B cell (primary cell): ENCODE results near the gene ARSJ. TPM values are rescaled to one million over a fixed set of nuclear protein-coding genes. Genes with fewer than 3 reads are reported as not detected.

Experiments used
- ATAC-seq: fragments of 200-7000 bp; cut with Tn5 transposase; one replicate; pipeline ENCODE4 v1.10.0; 2021; ENCODE audit warnings: low read depth, mild to moderate bottlenecking, moderate number of reproducible peaks, moderate library complexity
- CTCF ChIA-PET: fragments of 350-600 bp; sonication (Branson Sonifier 250); formaldehyde crosslinking; loops from one replicate; lab custom pipeline; 2021; ENCODE audit warnings: antibody characterized with exemption, inconsistent platforms; lab: Charles Lee
- POLR2A ChIA-PET: fragments of 350-600 bp; sonication (Branson Sonifier 250); formaldehyde crosslinking; loops from one replicate; lab custom pipeline; 2021; ENCODE audit warnings: antibody characterized with exemption; lab: Charles Lee
- DNase-seq: peaks from one replicate; pipeline ENCODE4 v3.0.0; 2013
- H2AFZ ChIP-seq: 2 replicates; pipeline ENCODE4 v1.6.1; 2012; ENCODE audit warnings: mild to moderate bottlenecking, low read depth, low read length; ENCODE audit not compliant: insufficient read depth, poor library complexity, severe bottlenecking
- H3K27ac ChIP-seq, 2 donors: 1 replicate in 1 of 2; 2 replicates in 1 of 2; pipeline ENCODE4 v1.5.1; 2012 to 2013; ENCODE audit warnings: low read length in 2 of 2, mild to moderate bottlenecking in 2 of 2, moderate library complexity in 1 of 2
- H3K27me3 ChIP-seq, 4 experiments: fragments of 200-600 bp in 1 of 4; sonication (generic) in 1 of 4; replicated peaks in 1 of 4; 1 replicate in 2 of 4; 2 replicates in 2 of 4; pipeline versions ENCODE4 v1.6.1 to v1.7.0; 2013 to 2016; ENCODE audit warnings: low read length in 3 of 4, mild to moderate bottlenecking in 2 of 4, mixed read lengths in 1 of 4, moderate library complexity in 1 of 4; ENCODE audit not compliant: insufficient read depth in 4 of 4, control insufficient read depth in 3 of 4; ENCODE audit errors: control extremely low read depth in 1 of 4
- H3K36me3 ChIP-seq, 2 experiments: replicated peaks in 1 of 2; 1 replicate in 1 of 2; 2 replicates in 1 of 2; pipeline versions ENCODE4 v1.6.1 to v1.7.1; 2013; ENCODE audit warnings: low read length in 1 of 2; ENCODE audit not compliant: insufficient read depth in 2 of 2, control insufficient read depth in 1 of 2; ENCODE audit errors: control extremely low read depth in 1 of 2, extremely low read depth in 1 of 2
- H3K4me1 ChIP-seq, 2 donors: fragments of 200-600 bp in 1 of 2; sonication (generic) in 1 of 2; 1 replicate in 1 of 2; 2 replicates in 1 of 2; pipeline versions ENCODE4 v1.5.1 to v1.6.1; 2013 to 2017; ENCODE audit warnings: low read length in 2 of 2; ENCODE audit not compliant: control insufficient read depth in 2 of 2, insufficient read depth in 2 of 2
- H3K4me2 ChIP-seq: replicated peaks from 2 replicates; pipeline ENCODE3; 2012; ENCODE audit warnings: mild to moderate bottlenecking, low read depth, low read length; ENCODE audit not compliant: poor library complexity, severe bottlenecking
- H3K4me3 ChIP-seq, 5 experiments: fragments of 200-600 bp in 1 of 5; sonication (generic) in 1 of 5; 1 replicate in 3 of 5; 2 replicates in 2 of 5; pipeline versions ENCODE4 v1.5.1 to v1.7.0; 2011 to 2016; ENCODE audit warnings: low read length in 4 of 5, mild to moderate bottlenecking in 4 of 5, low read depth in 2 of 5, control low read depth in 1 of 5, moderate library complexity in 1 of 5; ENCODE audit not compliant: insufficient read depth in 1 of 5; ENCODE audit errors: control extremely low read depth in 1 of 5, extremely low read depth in 1 of 5
- H3K79me2 ChIP-seq: fragments of 200-600 bp; sonication (generic); one replicate; pipeline ENCODE4 v1.6.0; 2016; ENCODE audit warnings: low read length; ENCODE audit not compliant: control insufficient read depth, insufficient read depth
- H3K9ac ChIP-seq: fragments of 200-600 bp; sonication (generic); 2 replicates; pipeline ENCODE4 v1.6.1; 2017; ENCODE audit warnings: mild to moderate bottlenecking, low read length, moderate library complexity
- H3K9me3 ChIP-seq, 3 donors: one replicate each; pipeline versions ENCODE4 v1.6.1 to v1.7.1; 2013; ENCODE audit warnings: low read length in 2 of 3; ENCODE audit not compliant: control insufficient read depth in 2 of 3, insufficient read depth in 1 of 3; ENCODE audit errors: control extremely low read depth in 1 of 3
- H4K20me1 ChIP-seq: 2 replicates; pipeline ENCODE4 v1.6.0; 2012; ENCODE audit warnings: mild to moderate bottlenecking, low read length; ENCODE audit not compliant: insufficient read depth, control insufficient read depth, poor library complexity, severe bottlenecking
- H3K27ac Mint-ChIP-seq: one replicate; pipeline ENCODE4 v1.8.0; 2021; ENCODE audit warnings: mixed read lengths
- H3K27me3 Mint-ChIP-seq: one replicate; pipeline ENCODE4 v1.8.0; 2021; ENCODE audit warnings: mixed read lengths
- H3K4me1 Mint-ChIP-seq: one replicate; pipeline ENCODE4 v1.8.0; 2021; ENCODE audit warnings: mixed read lengths
- H3K4me3 Mint-ChIP-seq: one replicate; pipeline ENCODE4 v1.8.0; 2021; ENCODE audit warnings: mixed read lengths
- H3K9me3 Mint-ChIP-seq: one replicate; pipeline ENCODE4 v1.8.0; 2022; ENCODE audit warnings: mixed read lengths; ENCODE audit not compliant: insufficient read depth
- EZH2 ChIP-seq: IDR thresholded peaks from 2 replicates; pipeline ENCODE4 v1.6.1; 2012; ENCODE audit warnings: borderline replicate concordance, low read depth, mild to moderate bottlenecking, moderate library complexity, low read length; ENCODE audit not compliant: insufficient read depth, poor library complexity, severe bottlenecking
- WGBS: methylation state at CpG from one replicate; pipeline ENCODE4 v1.1.5; 2013; ENCODE audit warnings: missing lambda C conversion rate; ENCODE audit not compliant: insufficient coverage; 5-methylcytosine and 5-hydroxymethylcytosine counted together
- intact Hi-C: fragments of 100-400 bp; cut with micrococcal nuclease; formaldehyde crosslinking; loops from one replicate; pipeline ENCODE4 v1.10.0; 2022
- polyA plus RNA-seq: library from polyadenylated mRNA; depleted of rRNA; stranded (reverse); fragments of >200 nt; gene quantifications from 2 replicates; pipeline ENCODE4 v1.2.3, GENCODE V29; 2012
- total RNA-seq, 2 donors: library from RNA; stranded (reverse); fragments of 120-200 nt in 1 of 2; gene quantifications; 1 replicate in 1 of 2; 2 replicates in 1 of 2; pipeline versions ENCODE4 v1.2.3 to v1.2.4, GENCODE V29; 2013 to 2022
- TF ChIP-seq, protein P1 (sequence below): fragments of 200-600 bp; IDR thresholded peaks from one replicate; pipeline ENCODE4 v1.8.0; 2022; ENCODE audit warnings: antibody characterized with exemption, mild to moderate bottlenecking

The ARSJ gene
- total and polyA plus RNA-seq, 2 donors (not counting 1 experiment from before 2014, with no cell fraction given), result not detected

DNA sequence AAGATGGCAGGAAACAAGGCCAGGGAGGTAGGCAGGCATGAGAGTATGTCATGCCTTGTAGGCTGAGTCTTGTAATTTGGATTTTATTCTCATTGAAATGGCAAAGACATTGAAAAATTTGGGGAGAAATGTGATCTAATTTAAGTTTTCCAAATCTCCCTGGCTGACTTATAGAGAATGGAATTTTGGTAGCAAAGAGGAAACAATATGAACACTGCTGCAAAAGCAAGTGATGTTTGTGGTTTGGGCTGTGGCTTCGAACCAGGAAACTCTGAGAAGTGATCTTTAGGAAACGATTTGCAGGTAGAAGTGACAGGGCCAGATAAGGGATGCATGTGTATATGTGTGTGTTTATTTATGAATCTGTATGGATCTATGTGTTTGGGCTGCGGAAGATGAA lies 35.6 kb downstream of the ARSJ start:
- WGBS, result 4% methylated on average over 2 of the region's 3 CpGs
- H3K79me2 ChIP-seq, result no peaks in the 10 kb centered on the region
- Mint-ChIP-seq H3K9me3 (no peaks in the 10 kb centered on the region), H3K4me3 (no peak overlapping the region), H3K4me1 (no peaks in the 10 kb centered on the region), H3K27me3 (peaks cover 14% of the 10 kb centered on the region), H3K27ac (no peak overlapping the region)
- H3K9me3 ChIP-seq, result no peaks in the 10 kb centered on the region
- no peak overlapping the region for H3K4me2 ChIP-seq
- no peaks in the 10 kb centered on the region for H3K36me3 ChIP-seq
- H4K20me1 ChIP-seq, result no peaks in the 10 kb centered on the region
- ChIA-PET POLR2A (no interaction called here), CTCF (no interaction called here)
- H3K27ac ChIP-seq, result no peak overlapping the region
- no peak overlapping the region for H3K9ac ChIP-seq
- H3K27me3 ChIP-seq, result peaks cover 0 to 5% (median 3%) of the 10 kb centered on the region in 4 experiments
- no peaks in the 10 kb centered on the region for H3K4me1 ChIP-seq
- H2AFZ ChIP-seq, result no peak overlapping the region
- no peak overlapping the region for H3K4me3 ChIP-seq
- TF ChIP-seq, protein P1, sequence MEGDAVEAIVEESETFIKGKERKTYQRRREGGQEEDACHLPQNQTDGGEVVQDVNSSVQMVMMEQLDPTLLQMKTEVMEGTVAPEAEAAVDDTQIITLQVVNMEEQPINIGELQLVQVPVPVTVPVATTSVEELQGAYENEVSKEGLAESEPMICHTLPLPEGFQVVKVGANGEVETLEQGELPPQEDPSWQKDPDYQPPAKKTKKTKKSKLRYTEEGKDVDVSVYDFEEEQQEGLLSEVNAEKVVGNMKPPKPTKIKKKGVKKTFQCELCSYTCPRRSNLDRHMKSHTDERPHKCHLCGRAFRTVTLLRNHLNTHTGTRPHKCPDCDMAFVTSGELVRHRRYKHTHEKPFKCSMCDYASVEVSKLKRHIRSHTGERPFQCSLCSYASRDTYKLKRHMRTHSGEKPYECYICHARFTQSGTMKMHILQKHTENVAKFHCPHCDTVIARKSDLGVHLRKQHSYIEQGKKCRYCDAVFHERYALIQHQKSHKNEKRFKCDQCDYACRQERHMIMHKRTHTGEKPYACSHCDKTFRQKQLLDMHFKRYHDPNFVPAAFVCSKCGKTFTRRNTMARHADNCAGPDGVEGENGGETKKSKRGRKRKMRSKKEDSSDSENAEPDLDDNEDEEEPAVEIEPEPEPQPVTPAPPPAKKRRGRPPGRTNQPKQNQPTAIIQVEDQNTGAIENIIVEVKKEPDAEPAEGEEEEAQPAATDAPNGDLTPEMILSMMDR, result no peak
- intact Hi-C loops, result no loop called here
- DNase-seq, result no peak
- no peak for ATAC-seq

DNA sequence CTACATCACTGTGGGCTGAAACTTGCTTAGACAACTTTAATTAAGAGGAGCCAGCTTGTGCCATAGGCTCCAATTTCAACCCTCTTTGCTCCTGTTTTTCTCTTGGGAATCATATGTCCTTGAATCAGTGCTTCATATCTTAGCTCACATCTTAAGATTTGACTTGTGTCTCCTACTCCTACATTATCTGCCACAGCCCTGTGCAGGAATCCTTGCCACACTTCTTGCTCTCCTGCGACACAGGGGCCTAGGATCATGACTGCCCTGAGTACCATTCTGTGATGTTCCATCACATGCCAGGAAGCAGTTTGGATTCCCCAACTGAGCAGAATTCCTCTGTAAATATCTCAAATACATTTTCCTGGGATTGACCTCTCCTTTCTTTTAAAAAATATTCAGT lies 36.4 kb downstream of the ARSJ start:
- no peaks in the 10 kb centered on the region for H3K9me3 Mint-ChIP-seq
- no peak overlapping the region for H3K27ac Mint-ChIP-seq
- H2AFZ ChIP-seq, result no peak overlapping the region
- ChIA-PET CTCF (interaction anchor here (1.0 kb wide), 1 partner anchor 166 kb away, joined by 3 read pairs; no protein-coding TSS in a partner anchor), POLR2A (no interaction called here)
- H3K4me2 ChIP-seq, result no peak overlapping the region
- no peak for DNase-seq
- no peak overlapping the region for H3K4me3 ChIP-seq
- intact Hi-C loops, result no loop called here
- 100% methylated on average over 1 of the region's 1 CpG for WGBS
- H3K27me3 ChIP-seq, result peaks cover 0 to 5% (median 3%) of the 10 kb centered on the region in 4 experiments
- H3K4me1 ChIP-seq, result no peaks in the 10 kb centered on the region
- H3K36me3 ChIP-seq, result no peaks in the 10 kb centered on the region
- peaks cover 14% of the 10 kb centered on the region for H3K27me3 Mint-ChIP-seq
- no peak overlapping the region for H3K27ac ChIP-seq
- no peaks in the 10 kb centered on the region for H3K79me2 ChIP-seq
- TF ChIP-seq, protein P1, result no peak
- no peak for TF ChIP-seq EZH2
- no peaks in the 10 kb centered on the region for H3K9me3 ChIP-seq
- H3K9ac ChIP-seq, result no peak overlapping the region
- ATAC-seq, result no peak
- no peaks in the 10 kb centered on the region for H4K20me1 ChIP-seq
- no peaks in the 10 kb centered on the region for H3K4me1 Mint-ChIP-seq
- H3K4me3 Mint-ChIP-seq, result no peak overlapping the region
